NOMO-1 treated with dmso at 0.1 percent for 144 hours (cell line): Measurements from ENCODE around the gene MYH15.

Experiments used
- DNase-seq: peaks from one replicate; lab custom pipeline; 2025; ENCODE audit not compliant: unreplicated experiment; lab: John Stamatoyannopoulos, UW

Gene MYH15

DNA sequence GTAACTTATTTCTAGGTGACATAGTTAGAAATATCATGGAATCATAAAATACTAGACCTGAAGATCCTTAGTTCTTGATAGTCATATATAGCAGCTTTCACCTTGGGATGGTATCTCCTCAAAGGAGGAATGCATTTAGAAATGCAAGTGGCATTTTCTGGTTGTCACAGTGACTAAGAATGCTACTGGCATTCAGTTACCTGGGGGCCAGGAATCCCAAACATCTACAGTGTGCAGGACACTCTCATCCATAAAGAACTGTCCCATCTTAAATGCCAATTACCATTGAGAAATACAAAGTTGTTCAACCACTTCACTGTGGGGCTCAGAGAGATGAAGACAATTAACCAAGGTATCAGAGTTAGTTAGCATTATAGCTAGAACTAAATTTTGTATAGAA, 36.7 kb downstream of the MYH15 start:
- no peak for DNase-seq

DNA sequence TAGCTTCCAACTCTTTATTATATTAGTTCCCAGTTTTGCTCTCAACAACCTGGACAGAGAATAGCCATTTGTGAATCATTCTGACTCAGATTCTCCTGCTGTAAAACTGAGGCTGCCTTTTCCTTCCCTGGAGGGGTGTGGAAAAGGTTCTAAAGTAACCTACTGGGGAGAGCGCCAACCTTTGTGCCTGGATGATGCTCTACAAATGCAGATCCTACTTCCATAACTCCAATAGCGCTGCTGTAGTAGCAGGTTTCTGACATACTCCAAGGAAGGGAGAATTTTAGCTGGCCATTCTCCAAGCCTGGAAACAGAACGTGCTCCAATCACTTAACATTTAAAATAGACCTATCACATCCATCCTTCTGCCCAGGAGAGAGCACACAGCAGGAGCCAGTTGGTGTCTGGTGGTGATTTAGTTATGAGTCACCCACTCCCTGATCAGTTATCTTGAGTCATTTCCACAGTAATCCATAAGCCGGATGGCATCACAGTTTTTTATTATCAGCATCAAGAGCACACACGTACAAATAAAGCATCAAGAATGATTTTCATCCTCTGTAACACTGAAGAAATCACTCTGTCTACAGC, 38.3 kb downstream of the MYH15 start:
- no peak for DNase-seq

DNA sequence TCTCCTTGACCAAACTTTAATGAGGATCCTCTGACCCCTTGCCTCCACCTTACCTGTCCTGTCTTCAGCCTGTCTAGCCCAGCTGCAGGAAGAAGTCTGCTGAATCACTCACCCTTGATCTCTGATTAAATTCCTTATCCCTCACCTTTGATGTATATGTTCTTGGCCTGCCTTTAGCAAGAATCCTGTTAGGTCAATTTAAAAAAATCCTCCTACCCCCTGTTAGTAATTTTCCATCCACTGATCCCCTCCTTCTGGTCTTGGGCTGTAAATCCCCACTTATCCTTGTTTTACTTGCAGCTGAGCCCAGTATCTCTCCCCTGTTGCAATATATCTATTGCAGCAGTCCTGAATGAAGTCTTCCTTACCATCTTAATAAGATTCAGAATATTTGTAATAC, 39.0 kb downstream of the MYH15 start:
- no peak for DNase-seq

DNA sequence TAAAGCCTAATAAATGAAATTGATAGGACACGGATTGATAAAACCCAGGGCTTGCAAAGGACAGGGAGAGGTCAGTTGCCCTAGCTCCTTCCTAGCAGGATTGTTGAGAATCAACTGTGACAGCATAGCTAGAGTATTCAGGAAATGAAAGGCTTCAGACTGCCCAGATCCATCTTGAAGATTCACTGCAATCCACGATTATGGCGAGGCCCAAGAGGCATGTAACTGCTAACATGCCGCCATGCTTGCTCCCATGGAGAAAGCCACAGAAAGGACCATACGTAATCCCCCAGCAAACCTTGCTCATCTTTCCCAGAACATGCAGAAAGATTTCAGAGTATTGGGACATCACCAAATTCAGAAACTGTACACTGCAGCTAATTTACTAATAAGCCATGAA, 41.3 kb downstream of the MYH15 start:
- no peak for DNase-seq

DNA sequence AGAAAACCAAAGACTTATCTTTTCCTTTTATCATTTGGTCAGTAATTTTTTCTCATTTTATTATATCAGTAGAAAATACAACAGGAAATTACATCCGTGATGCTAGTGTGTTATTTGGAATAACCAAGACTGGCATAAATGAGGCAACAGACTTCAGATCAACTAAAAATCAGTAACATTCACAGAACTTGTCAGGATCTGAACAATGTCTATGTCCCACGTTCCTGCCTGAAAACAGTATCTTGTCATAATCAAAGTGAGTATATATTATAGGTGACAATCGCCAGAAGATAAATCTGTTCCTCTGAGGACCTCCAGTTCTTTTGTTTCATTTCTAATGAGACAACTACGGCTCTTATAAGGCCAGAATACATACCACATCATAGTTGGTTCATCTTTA, 41.8 kb downstream of the MYH15 start:
- no peak for DNase-seq

DNA sequence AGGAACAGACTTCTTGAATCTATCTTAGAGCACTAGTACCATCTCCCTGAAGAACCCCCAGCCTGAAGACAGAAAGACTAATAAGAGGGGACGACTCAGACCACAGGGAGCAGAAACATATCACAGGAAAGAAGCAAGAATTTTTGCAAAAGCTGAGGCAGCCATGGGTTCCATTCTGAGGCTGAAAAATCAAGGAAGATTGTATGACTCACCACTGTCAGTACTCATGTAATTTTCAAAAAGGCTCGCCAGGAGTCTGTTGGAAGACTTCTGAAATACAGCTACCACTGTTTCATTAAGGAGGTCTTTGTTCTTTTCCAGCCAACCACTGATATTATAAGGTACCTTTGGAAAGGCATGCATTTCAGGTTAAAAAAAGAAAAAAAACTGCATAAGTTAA, 47.5 kb downstream of the MYH15 start:
- DNase-seq, result no peak

DNA sequence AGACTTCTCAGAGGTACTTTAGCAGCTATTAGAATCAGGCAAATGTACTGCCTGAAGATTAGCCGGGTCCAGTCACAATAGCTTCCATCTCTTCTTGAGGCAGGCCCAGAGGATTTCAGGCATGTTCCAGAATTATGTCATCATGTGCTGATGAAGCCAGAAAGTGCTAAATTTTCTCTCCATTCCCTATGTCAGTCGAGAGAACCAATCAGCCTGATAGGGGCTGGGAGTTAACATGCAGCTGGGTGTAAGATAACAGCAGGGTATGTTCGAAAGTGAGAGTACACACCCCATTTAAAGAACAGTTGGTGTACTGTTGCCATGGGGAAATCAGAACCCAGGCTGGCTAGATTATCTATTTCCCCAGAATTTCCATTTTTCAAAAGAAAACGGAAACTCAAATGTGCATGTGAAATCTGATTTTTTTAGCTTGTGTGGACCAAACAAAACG, 48.7 kb downstream of the MYH15 start:
- DNase-seq, result no peak

DNA sequence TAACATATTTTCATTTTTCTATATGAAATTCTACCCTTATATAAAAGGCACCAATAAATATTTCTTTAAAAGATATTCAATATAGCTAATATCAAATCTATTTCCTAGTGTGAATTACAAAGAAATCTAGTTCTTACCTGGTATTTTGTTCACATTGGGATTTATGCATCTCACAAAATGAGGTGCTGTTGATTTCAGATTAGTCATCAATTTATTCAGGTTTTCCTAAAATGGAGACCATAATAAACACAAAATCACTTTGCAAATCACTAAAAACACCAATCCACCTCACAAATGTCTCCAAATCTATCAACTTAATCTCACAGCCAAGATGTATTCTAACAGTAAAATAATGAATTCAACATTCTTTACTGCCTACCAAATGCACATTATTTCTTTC, 51.2 kb downstream of the MYH15 start:
- no peak for DNase-seq

DNA sequence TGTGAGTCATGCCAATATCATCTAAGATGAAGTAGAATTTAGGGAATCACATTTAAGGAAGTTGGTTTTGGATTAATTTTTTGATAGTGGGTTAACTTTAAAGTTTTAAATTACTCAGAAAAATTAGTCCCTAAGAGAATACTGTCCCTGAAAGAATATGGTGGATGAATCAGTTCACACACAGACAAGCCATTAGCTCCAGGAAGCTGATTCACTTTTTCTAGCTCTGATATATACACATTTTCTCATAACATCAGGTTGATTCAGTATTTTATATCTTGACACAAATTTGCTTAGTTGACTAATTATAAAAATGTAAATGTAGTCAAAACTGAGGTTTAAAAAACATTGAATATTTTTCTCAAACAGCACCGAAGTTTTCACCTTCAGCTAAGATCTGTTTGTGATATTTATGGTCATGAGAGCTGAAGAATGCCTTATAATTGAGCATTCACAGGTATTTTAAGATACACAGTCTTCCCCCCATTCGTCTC, 55.1 kb downstream of the MYH15 start:
- no peak for DNase-seq

DNA sequence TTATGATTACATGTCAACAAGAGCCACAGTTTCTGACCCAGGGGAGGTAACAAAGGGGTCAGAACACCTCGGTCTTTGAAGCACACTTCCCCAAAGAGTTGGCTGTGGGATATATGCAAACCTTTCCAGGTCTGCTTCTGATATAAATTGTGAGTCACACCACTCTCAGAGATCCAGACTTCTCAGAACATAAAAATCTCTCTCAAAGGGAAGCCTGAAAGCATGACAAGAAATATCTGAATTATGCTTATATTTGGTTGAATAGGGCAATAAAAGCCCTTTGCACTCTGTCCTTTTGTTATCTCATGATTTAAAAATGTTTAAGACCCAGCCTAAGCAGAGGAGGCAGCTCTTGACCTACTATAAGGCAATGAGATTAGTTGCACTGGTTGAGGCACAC, 56.8 kb downstream of the MYH15 start:
- no peak for DNase-seq

DNA sequence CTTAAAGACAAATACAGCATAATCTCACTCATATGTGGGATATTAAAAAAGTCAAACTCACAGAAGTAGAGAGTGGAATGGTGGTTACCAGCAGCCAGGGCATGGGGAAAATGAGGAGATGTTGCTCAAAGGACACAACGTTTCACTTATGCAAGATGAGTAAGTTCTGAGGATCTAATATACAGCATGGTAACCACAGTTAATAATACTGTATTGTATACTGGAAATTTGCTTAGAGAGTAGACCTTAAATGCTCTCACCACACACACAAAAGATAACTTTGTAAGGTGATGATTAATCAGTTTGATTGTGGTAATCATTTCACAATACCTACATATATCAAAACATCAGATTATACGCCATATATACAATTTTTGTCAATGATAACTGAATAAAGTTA, 60.0 kb downstream of the MYH15 start:
- no peak for DNase-seq

DNA sequence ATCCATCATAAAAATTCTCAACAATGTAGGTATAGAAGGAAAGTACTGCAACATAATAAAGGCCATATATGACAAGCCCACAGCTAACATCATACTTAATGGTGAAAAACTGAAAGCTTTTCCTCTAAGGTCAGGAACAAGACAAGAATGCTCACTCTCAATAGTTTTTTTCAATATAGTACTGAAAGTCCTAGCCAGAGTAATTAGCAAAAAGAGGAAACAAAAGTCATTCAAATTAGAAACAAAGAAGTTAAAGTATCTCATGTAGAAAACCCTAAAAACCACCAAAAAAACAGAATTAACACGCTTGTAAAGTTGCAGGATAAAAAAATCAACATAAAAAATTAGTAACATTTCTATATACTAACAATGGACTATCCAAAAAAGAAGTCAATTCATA, 61.8 kb downstream of the MYH15 start:
- peak; percentile 37 for DNase-seq

DNA sequence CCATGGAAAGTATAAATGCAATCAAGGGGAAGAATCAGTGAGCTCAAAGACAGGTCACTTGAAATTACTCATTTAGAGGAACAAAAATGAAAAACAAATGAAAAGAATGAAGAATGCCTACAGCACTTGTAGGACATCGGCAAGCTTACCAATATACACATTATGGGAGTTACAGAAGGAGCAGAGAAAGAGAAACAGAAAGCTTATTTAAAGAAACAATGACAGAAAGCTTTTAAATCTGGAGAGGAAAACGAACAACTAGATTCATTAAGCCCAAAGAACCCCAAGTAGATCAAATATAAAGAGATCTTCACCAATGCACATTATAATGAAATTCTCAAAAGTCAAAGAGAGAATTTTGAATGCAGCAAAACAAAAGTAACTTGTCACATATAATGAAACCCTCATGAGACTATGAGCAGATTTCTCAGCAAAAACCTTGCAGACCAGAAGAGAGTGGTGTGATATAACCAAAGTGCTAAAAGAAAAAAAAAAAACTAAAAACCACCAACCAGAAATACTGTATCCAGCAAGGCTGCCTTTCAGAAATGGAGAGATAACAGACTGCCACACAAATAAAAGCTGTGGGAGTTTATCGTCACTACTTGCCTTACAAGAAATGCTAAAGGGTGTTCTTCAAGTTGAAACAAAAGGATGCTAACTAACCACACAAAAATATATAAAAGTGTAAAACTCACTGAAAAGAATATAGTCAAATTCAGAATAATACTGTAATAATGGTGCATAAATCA, 63.1 kb downstream of the MYH15 start:
- DNase-seq, result no peak

DNA sequence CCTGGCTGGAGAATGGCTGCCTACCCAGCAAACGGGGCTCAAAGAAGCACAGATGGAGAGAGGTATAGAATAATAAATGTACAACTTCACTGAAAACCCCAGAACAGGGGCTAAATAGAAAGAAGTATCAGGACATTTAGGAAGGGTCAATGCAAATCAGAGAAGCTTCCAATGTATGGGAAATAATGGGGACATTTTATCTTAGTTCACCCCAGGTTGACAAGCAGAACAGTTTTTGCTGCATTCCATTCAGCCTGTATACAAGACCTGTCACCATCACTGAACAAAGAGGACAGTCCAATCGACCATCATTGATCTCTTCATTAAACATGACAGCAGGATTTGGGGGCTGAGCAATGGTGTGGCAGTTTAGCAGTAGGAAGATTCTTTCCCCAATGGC, 68.1 kb downstream of the MYH15 start:
- no peak for DNase-seq

DNA sequence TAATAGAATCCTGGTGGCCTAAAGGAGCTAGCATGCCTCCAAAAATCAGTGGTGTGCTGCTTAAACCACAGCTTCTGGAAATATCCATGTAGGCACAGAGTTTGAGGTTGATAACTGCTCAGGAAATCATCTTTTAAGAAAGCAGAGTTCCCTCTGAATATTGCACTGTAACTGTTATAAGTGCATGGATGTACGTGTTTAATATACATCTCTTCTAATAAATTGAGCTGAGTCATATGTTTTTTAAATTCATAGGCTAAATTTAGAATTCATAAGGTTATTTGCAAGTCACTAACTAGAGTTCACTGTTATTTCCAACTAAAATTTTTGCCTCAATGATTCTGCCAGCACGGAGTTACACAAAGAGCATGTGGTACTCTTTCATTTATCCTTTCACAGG, 68.9 kb downstream of the MYH15 start:
- no peak for DNase-seq

DNA sequence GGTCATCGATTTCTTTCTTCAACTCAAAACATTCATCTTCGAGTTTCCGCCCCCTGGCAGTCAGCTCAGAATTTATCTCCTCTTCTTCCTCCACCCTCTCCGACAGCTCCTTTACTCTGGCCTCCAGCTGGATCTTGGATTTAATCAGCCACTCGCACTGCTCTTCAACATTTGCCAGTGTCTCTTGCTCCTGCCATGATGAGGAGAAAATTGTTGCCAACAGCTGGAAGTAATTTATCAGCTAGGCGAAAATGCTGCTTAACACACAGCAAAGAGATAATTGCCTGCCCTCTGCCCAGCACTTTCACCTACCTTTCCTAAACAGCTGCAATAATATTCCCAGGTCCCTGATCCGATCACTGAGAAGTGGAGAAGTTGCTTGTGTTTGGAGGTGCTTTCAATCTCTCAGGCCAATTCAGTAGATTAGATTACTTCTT, 69.3 kb downstream of the MYH15 start:
- no peak for DNase-seq

DNA sequence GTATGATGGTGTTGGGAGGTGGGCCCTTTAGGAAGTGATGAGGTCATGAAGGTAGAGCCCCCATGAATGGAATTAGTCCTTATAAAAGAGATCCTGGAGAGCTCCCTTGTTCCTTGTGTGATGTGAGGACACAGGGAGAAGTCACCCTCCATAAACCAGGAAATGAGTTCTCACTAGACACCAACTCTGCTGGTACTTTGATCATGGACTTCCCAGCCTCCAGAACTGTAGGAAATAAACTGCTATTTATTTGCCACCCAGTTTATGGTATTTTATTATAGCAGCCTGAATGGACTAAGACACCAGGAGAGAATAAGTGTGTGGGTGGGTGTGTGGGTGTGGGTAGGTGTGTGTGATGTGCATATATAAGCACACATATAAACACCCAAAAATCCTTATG, 71.9 kb downstream of the MYH15 start:
- no peak for DNase-seq

DNA sequence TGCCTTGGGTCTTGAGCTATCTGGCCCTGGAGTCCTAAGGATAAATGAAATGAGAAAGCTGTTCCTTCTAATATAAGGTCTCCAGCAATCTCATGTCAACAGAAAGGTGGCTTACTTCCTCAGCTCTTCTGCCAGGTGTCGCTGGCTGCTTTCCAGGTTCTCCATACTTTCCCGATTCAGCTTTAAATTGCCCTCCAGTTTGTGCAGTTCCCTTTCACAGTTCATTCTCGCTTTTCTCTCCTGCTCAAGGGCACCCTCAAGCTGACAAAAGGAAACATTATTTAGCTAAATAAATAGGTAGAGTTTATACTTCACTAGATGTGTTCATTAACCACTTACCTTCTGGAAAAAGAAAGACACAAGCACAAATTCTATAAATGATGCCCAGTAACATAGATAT, 73.0 kb downstream of the MYH15 start:
- no peak for DNase-seq

DNA sequence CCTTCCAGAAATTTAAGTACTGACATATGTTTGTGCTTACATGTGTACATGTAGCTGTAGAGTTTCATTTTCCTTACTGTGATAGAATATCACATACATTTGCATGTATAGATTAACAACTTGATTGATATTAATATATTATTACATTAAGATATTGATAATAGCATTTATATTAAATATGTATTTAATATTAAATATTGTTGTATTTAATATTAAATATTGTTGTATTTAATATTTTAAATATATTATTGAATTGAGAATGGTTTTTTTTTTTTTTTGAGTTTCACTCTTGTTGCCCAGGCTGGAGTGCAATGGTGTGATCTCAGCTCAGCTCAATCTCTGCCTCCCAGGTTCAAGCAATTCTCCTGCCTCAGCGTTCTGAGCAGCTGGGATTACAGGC, 76.5 kb downstream of the MYH15 start:
- no peak for DNase-seq

DNA sequence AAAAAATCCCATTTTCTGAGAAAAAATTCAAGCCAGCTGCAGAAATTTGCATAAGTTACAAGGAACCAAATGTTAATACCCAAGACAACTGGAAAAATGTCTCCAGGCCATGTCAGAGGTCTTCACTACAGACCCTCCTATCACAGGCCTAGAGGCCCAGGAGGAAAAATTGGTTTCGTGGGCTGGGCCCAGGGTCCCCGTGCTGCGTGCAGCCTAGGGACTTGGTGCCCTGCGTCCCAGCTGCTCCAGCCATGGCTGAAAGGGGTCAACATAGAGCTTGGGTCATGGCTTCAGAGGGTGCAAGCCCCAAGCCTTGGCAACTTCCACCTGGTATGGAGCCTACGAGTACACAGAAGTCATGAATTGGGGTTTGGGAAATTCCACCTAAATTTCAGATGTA, 78.0 kb downstream of the MYH15 start:
- DNase-seq, result no peak

DNA sequence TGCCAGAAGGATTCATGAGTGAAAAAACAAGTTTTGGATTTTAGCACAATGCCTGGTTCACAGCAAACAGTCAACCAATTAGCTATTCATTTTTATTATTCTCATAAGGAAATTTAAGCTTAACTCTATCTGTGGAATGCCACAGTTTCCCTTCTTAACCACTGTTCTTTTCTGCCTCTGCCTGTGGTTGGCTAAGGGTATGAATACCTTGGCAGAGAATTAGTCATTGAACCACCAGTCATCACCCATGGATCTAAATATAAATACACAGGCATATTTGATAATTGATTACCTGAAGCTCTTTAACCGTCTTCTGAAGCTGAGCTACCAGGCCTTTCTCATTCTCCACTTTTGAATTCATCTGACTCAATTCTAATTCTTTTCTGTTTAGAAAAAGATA, 79.9 kb downstream of the MYH15 start:
- DNase-seq, result no peak

DNA sequence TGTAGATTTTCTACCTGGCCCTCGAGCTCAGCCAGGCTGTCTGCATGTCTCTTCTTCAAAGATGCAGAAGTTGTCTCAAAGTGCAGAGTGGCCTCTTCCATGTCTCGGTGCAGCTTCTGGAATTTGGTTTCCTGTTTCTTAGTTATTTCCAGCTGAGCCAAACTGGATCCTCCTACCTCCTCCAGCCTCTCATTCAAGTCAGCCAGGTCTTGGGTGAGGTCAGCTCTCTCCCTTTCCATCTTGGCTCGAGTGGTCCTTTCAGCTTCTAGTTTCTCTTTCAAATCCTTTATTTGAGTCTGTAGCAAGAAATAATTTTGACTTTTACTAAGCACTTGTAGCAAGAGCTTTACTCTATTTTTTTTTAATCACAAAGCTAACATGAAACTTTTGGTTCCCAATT, 81.8 kb downstream of the MYH15 start:
- DNase-seq, result no peak

DNA sequence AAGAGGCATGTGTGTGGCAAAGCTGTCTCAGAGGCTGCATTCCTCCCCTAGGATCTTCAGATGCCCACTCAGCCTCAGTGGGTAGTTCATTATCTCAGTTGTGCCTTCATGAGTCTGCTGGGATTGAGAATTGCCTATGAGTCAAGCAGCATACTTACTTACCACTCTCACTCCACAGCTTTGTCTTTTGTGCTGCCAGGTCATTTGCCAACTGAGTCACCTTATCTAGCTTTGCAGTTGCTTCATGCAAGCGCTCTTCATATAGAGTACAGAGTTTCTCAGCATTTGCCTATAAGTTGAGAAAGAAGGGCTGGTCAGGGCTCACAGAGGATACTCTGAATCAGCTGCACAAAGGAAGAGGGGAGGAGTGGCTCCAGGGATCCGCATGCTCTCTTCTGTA, 89.5 kb downstream of the MYH15 start:
- no peak for DNase-seq
